Endothelial cell of umbilical vein (primary cell): ENCODE measurements around the gene NTF3. TPM values are rescaled to one million over a fixed set of nuclear protein-coding genes. Genes with fewer than 3 reads are reported as not detected.

ENCODE experiments used
- BruUV-seq: library from RNA; stranded (reverse); fragments of 400-500 nt; replicated peaks from 2 replicates; lab custom pipeline; 2021; lab: Mats Ljungman, UMichigan
- CTCF ChIA-PET: fragments of 300-600, 350-600 bp; sonication (Branson Sonifier 250); formaldehyde crosslinking; loops from one replicate; lab custom pipeline; 2021; ENCODE audit warnings: antibody characterized with exemption, inconsistent platforms; lab: Charles Lee
- POLR2A ChIA-PET: fragments of 300-600, 350-600 bp; sonication (Branson Sonifier 250); formaldehyde crosslinking; loops from one replicate; lab custom pipeline; 2021; ENCODE audit warnings: antibody characterized with exemption, inconsistent platforms; lab: Charles Lee
- DNase-seq: peaks from one replicate; pipeline ENCODE4 v3.0.0-alpha.2; 2011; ENCODE audit warnings: low read depth, low spot score
- FAIRE-seq: peaks from 2 replicates; lab custom pipeline; 2011; peaks lifted over from hg19 to GRCh38; lab: Jason Lieb, UNC
- H2AFZ ChIP-seq: 2 replicates; pipeline ENCODE4 v1.6.0; 2012; ENCODE audit warnings: low read depth, low read length, control low read depth, inconsistent platforms
- H3K27ac ChIP-seq: 2 replicates; pipeline ENCODE4 v1.5.1; 2011; ENCODE audit warnings: low read depth, mild to moderate bottlenecking, control low read depth, low read length, moderate library complexity; ENCODE audit not compliant: insufficient read depth
- H3K27me3 ChIP-seq, 2 experiments: 2 replicates each; pipeline versions ENCODE4 v1.6.0 to v1.6.1; 2011; ENCODE audit warnings: low read length in 2 of 2, mixed read lengths in 1 of 2; ENCODE audit not compliant: control insufficient read depth in 2 of 2, insufficient read depth in 2 of 2
- H3K36me3 ChIP-seq, 2 experiments: 2 replicates in 1 of 2; 3 replicates in 1 of 2; pipeline ENCODE4 v1.5.1; 2011; ENCODE audit warnings: low read length in 2 of 2, mild to moderate bottlenecking in 1 of 2, moderate library complexity in 1 of 2; ENCODE audit not compliant: control insufficient read depth in 2 of 2, insufficient read depth in 2 of 2; ENCODE audit errors: extremely low read depth in 1 of 2
- H3K4me1 ChIP-seq: 3 replicates; pipeline ENCODE4 v1.5.1; 2011; ENCODE audit warnings: mild to moderate bottlenecking, low read length; ENCODE audit not compliant: control insufficient read depth, insufficient read depth; ENCODE audit errors: extremely low read depth
- H3K4me2 ChIP-seq: 2 replicates; pipeline ENCODE4 v1.6.1; 2011; ENCODE audit warnings: low read length, control low read depth, mixed read lengths; ENCODE audit not compliant: insufficient read depth
- H3K4me3 ChIP-seq, 3 experiments: fragments of 200-600 bp in 1 of 3; sonication (generic), shearing (Covaris generic) in 1 of 3; replicated peaks in 1 of 3; 2 replicates each; pipeline ENCODE4 v1.5.1; 2011 to 2016; ENCODE audit warnings: control low read depth in 3 of 3, low read length in 3 of 3, mild to moderate bottlenecking in 2 of 3, inconsistent platforms in 1 of 3, low read depth in 1 of 3, moderate library complexity in 1 of 3; ENCODE audit not compliant: insufficient read depth in 1 of 3
- H3K79me2 ChIP-seq: 2 replicates; pipeline ENCODE4 v1.6.0; 2012; ENCODE audit warnings: low read length, inconsistent platforms; ENCODE audit not compliant: control insufficient read depth, insufficient read depth
- H3K9ac ChIP-seq: replicated peaks from 2 replicates; pipeline ENCODE3; 2011; ENCODE audit warnings: low read length, control low read depth; ENCODE audit not compliant: insufficient read depth; ENCODE audit errors: extremely low read depth
- H3K9me1 ChIP-seq: replicated peaks from 3 replicates; pipeline ENCODE4 v1.6.0; 2011; ENCODE audit warnings: mild to moderate bottlenecking, low read length; ENCODE audit not compliant: control insufficient read depth, insufficient read depth; ENCODE audit errors: extremely low read depth
- H3K9me3 ChIP-seq: replicated peaks from 2 replicates; pipeline ENCODE4 v1.5.1; 2012; ENCODE audit warnings: low read length, inconsistent platforms; ENCODE audit not compliant: control insufficient read depth, insufficient read depth
- H4K20me1 ChIP-seq: replicated peaks from 2 replicates; pipeline ENCODE3; 2011; ENCODE audit warnings: mild to moderate bottlenecking, low read length; ENCODE audit not compliant: control insufficient read depth, insufficient read depth; ENCODE audit errors: extremely low read depth
- CTCF ChIP-seq, 2 donors: IDR thresholded peaks; 1 replicate in 1 of 2; 2 replicates in 1 of 2; pipeline ENCODE4 v1.5.1; 2011; ENCODE audit warnings: low read length in 2 of 2, mild to moderate bottlenecking in 2 of 2, moderate library complexity in 2 of 2, control low read depth in 1 of 2, inconsistent platforms in 1 of 2, low read depth in 1 of 2; ENCODE audit not compliant: insufficient read depth in 1 of 2; ENCODE audit errors: extremely low read depth in 1 of 2
- EZH2 ChIP-seq: IDR thresholded peaks from 2 replicates; pipeline ENCODE4 v1.6.1; 2012; ENCODE audit warnings: borderline replicate concordance, low read depth, mild to moderate bottlenecking, moderate library complexity, low read length, inconsistent platforms; ENCODE audit not compliant: severe bottlenecking
- FOS ChIP-seq: IDR thresholded peaks from 2 replicates; pipeline ENCODE4 v1.6.1; 2011; ENCODE audit warnings: mild to moderate bottlenecking, low read length, moderate library complexity, borderline replicate concordance; ENCODE audit not compliant: insufficient read depth
- GATA2 ChIP-seq: IDR thresholded peaks from 2 replicates; pipeline ENCODE4 v1.7.0; 2011; ENCODE audit warnings: low read depth, mild to moderate bottlenecking, moderate library complexity, mixed read lengths, low read length; ENCODE audit not compliant: insufficient read length, insufficient read depth
- JUN ChIP-seq: IDR thresholded peaks from 2 replicates; pipeline ENCODE4 v1.6.1; 2011; ENCODE audit warnings: borderline replicate concordance, low read depth; ENCODE audit not compliant: insufficient read length, insufficient read depth
- MAX ChIP-seq: IDR thresholded peaks from 2 replicates; pipeline ENCODE4 v1.6.1; 2011; ENCODE audit not compliant: insufficient read depth, insufficient read length
- MYC ChIP-seq: IDR thresholded peaks from one replicate; pipeline ENCODE4 v1.6.1; 2011; ENCODE audit warnings: mild to moderate bottlenecking, low read depth, low read length
- POLR2A ChIP-seq: IDR thresholded peaks from 2 replicates; pipeline ENCODE4 v1.6.1; 2012; ENCODE audit warnings: low read depth, mild to moderate bottlenecking, control low read depth, low read length
- POLR2AphosphoS5 ChIP-seq: IDR thresholded peaks from 2 replicates; pipeline ENCODE4 v1.6.1; 2012; ENCODE audit warnings: low read depth, mild to moderate bottlenecking, control low read depth, low read length, moderate library complexity; ENCODE audit not compliant: insufficient read depth
- dilution Hi-C: fragments of 300-500 bp; cut with MboI; formaldehyde crosslinking; loops from one replicate; pipeline ENCODE4 v1.15.0; 2019; ENCODE audit warnings: low sequenced_read_pairs; ENCODE audit not compliant: extremely low pct_ligation_motif_present
- intact Hi-C: fragments of 100-400 bp; cut with micrococcal nuclease; formaldehyde crosslinking; loops from one replicate; pipeline ENCODE4 v1.10.0; 2022
- polyA plus RNA-seq, 4 experiments: library from polyadenylated mRNA; depleted of rRNA in 3 of 4; stranded (reverse) in 3 of 4; unstranded in 1 of 4; fragments of >200 nt; gene quantifications; 2 replicates each; pipeline versions ENCODE4 v1.2.1 to v1.2.3, GENCODE V29; 2011 to 2012; ENCODE audit warnings: missing spikeins in 1 of 4
- total RNA-seq: library from RNA; stranded (reverse); gene quantifications from 2 replicates; pipeline ENCODE4 v1.2.3, GENCODE V29; 2021

NTF3 gene
- total and polyA plus RNA-seq, 2 donors (not counting 3 experiments of a cell fraction or from before 2014, with no cell fraction given), result not detected

- no peak overlapping the region for H3K27ac ChIP-seq
- no peaks in the 10 kb centered on the region for H3K36me3 ChIP-seq
- H3K27me3 ChIP-seq, result peaks cover 14 to 16% of the 10 kb centered on the region in 2 experiments
- DNase-seq (no peak), FAIRE-seq (no peak)
- H2AFZ ChIP-seq, result no peak overlapping the region
- H3K4me2 ChIP-seq, result no peak overlapping the region
- intact Hi-C loops, result no loop called here
- TF ChIP-seq FOS (no peak), MAX (no peak), GATA2 (no peak), JUN (no peak), CTCF (IDR thresholded peaks at IDR 0.05; ENCODE audit: extremely low read depth in 1 of 2, insufficient read depth in 1 of 2, low read depth in 1 of 2, low read length in 2 of 2) (no peak), MYC (no peak), EZH2 (no peak), POLR2A (no peak), POLR2AphosphoS5 (no peak)
- no peaks in the 10 kb centered on the region for H3K9me1 ChIP-seq
- no TSS peak for BruUV-seq
- no peaks in the 10 kb centered on the region for H4K20me1 ChIP-seq
- no peaks in the 10 kb centered on the region for H3K9me3 ChIP-seq
- POLR2A ChIA-PET, result no interaction called here
- no peak overlapping the region for H3K4me3 ChIP-seq
- CTCF ChIA-PET, result no interaction called here
- H3K79me2 ChIP-seq, result no peaks in the 10 kb centered on the region
- H3K9ac ChIP-seq, result no peak overlapping the region
- no peaks in the 10 kb centered on the region for H3K4me1 ChIP-seq
- dilution Hi-C loops, result no loop called here
Measured at GRCh38 chr12:5507944-5508343, 76.0 kb downstream of the NTF3 start.
